ENCODE results near the gene NUDCD3. TPM values are rescaled to one million over a fixed set of nuclear protein-coding genes. Genes with fewer than 3 reads are reported as not detected.
A peak's percentile ranks its signal among the peaks of the same experiment; 100 is the strongest.
"Not testable (repeated sequence)": the region's sequence is repeated elsewhere in the genome, so short reads cannot be mapped to it uniquely, and the experiment has no call there.

NUDCD3 gene
- polyA plus RNA-seq, 3 donors: 88.7 to 90.7 (median 90.4) TPM

DNA sequence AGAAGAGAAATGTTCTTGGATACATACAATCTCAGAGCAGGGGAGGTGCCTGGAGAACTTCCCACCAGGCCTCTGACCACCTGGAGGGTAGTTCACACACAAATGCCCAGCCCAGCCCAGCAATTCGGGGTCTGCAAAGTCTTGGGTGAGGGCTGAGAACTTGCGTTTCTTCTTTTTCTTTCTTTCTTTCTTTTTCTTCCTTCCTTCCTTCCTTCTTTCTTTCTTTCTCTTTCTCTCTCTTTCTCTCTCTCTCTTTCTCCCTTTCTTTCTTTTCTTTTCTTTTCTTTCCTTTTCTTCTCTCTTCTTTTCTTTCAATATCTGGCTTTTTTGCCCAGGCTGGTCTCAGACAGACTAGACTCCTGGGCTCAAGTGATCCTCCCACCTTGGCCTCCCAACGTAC lies 28.3 kb upstream of the NUDCD3 start:
- no peak for DNase-seq (ENCODE audit: low read depth in 3 of 3, low spot score in 2 of 3)

DNA sequence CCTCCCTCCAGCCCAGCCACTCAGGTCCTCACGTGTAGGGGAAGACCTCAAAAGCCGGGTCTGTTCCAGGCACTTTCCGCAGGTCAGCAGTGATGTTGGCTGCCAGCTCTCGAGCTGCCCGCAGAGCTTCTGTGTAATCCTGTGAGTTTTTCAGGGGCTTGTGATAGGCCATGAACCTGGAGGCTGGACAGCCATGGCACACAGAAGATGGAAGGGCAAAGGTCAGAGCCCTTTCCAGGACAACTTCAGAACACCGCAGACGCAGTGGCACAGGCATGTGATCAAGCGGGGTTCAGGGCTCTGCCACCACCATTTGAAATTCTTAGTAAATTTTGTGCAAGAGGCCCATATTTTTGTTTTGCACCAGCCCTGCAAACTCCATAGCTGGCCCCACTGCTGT lies 26.7 kb upstream of the NUDCD3 start:
- no peak for DNase-seq (ENCODE audit: low read depth in 3 of 3, low spot score in 2 of 3)

- DNase-seq (ENCODE audit: low read depth in 3 of 3, low spot score in 2 of 3): no peak
Measured at GRCh38 chr7:44515590-44516268, 25.3 kb upstream of the NUDCD3 start.

DNA sequence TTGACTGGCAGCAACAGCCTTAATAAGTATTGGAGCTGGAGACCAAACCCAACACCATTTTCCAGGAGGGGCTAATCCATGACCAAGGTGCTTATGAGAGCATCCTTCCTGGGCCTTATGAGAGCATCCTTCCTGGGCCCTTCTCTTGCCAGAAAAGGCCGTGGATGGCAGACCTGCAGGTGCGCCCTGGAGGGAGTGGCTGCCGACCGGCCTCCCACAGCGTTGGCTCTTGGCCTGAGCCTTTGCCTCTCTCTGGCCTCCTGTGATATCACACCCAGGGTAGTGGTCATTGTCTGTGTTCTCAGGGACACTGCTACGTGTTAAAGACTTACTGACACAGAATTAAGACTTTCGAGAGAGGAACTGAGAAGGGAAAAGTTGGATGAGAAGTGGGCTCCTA lies 22.3 kb upstream of the NUDCD3 start:
- no peak for DNase-seq (ENCODE audit: low read depth in 3 of 3, low spot score in 2 of 3)

DNA sequence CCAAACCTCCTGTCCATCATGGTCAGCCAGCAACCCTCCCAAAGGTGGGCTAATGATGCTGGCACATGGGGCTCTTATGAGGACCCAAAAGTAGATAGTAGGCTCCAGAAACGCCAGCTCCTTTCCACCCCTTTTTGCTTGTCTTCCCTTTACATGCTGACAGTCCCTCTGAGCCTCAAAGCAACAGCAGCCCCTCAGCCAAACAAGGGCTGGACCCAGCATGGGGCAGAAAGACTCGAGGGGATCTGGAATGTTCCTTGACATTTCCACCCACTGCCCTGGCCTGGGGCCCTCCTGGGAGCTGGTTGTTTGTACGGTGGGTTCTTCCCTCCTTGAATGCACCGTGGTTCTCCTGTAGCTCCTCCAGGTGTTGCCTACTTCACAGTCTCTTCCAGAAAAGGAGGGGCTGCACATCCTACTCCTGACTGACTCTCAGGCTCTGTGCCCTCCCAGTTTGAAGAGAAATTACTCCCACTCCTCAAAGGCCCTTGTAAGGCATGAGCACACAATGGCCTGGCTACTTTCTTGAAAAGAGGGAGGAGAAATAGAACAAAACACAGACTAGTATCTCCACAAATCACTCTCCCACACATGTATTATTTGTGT lies 21.5 kb upstream of the NUDCD3 start:
- DNase-seq (ENCODE audit: low read depth in 3 of 3, low spot score in 2 of 3): no peak

- DNase-seq (ENCODE audit: low read depth in 3 of 3, low spot score in 2 of 3): no peak
Measured at GRCh38 chr7:44511236-44511635, 20.8 kb upstream of the NUDCD3 start.

GRCh38 chr7:44508328-44509030 lies 18.0 kb upstream of the NUDCD3 start:
- DNase-seq (ENCODE audit: low read depth in 3 of 3, low spot score in 2 of 3): no peak

DNA sequence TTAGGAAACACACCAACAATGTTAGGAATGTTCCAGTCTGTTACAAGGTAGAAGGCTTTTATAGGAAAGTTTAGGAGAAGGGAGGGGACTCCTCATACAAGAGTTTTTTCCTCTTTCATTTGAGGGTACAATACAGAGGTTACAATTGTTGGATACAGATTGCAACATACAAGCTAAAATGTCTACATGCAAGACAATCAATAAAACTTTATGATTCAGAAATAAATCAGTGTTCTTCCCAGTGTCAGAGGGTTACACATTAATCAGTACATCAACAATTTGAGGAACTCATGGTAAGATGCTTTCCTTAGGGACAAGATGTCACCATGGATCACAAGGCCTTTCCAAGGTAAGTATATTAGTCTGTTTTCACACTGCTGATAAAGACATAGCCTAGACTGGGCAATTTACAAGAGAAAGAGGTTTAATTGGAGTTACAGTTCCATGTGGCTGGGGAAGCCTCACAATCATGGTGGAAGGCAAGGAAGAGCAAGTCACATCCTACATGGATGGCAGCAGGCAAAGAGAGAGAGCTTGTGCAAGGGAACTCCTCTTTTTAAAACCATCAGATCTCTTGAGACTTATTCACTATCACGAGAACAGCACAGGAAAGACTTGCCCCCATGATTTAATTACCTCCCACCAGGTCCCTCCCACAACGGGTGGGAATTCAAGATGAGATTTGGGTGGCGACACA lies 16.3 kb upstream of the NUDCD3 start:
- DNase-seq (ENCODE audit: low read depth in 3 of 3, low spot score in 2 of 3): not testable (repeated sequence)

GRCh38 chr7:44505595-44505994 lies 15.1 kb upstream of the NUDCD3 start:
- no peak for DNase-seq (ENCODE audit: low read depth in 3 of 3, low spot score in 2 of 3)

- DNase-seq (ENCODE audit: low read depth in 3 of 3, low spot score in 2 of 3): no peak
Measured at GRCh38 chr7:44498230-44498954, 7.9 kb upstream of the NUDCD3 start.

DNA sequence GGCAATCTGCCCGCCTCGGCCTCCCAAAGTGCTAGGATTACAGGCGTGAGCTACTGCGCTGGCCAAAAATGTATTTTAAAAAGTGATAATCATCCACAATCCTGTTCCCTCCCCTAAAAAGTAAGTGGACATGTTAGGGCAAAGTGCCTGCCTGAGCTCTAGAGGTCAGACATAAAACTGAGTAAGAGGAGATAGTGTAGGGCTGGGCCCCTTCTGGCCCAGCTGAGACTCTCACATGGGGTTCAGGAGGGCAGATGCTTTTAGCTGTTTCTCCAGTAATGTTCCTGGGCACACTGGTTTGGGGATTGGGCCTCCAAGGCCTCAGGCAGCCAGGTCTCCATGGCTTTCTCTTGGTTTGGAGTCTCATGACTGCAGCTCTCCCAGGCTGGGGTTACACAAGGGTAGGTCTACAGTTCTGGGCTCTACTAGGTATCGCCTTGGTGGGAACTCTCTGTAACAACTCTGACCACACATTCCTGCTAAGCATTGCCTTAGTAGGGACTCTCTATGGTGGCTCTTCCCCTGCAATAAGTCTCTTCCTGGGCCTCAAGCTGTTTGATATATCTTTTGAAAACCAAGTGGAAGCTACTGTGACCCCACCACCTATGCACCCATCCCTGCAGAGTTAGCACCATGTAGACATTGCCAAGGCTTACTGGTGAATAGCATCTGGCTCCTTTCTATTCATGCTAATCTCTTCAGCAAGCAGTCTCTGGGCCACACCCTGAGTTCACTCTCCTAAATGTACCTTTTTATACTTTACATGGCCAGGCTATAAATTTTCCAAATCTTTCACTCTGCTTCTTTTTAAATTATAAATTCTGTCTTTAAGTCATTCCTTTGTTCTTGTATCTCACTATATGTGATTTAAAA lies 6.9 kb upstream of the NUDCD3 start:
- DNase-seq (ENCODE audit: low read depth in 3 of 3, low spot score in 2 of 3): no peak

- DNase-seq (ENCODE audit: low read depth in 3 of 3, low spot score in 2 of 3): no peak
Measured at GRCh38 chr7:44496385-44496784, 5.9 kb upstream of the NUDCD3 start.

DNA sequence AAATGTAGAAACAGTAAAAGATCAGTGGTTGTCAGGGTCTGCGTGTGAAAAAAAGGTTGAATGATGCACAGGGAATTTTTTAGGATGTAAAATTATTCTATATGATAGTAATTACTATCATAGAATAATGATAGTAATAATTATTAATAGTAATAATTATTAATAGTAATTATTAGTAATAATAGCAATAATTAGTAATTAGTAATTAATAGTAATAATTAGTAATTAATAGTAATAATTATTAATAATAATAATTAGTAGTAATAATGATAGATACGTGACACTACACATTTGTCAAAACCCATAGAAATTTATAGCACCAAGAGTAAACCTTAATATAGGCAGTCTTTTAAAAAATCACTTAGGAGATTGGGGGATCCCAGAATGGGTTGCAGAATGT lies 4.5 kb upstream of the NUDCD3 start:
- DNase-seq (ENCODE audit: low read depth in 3 of 3, low spot score in 2 of 3): no peak

GRCh38 chr7:44491229-44491628 lies 771 bp upstream of the NUDCD3 start:
- no peak for DNase-seq (ENCODE audit: low read depth in 3 of 3, low spot score in 2 of 3)

DNA sequence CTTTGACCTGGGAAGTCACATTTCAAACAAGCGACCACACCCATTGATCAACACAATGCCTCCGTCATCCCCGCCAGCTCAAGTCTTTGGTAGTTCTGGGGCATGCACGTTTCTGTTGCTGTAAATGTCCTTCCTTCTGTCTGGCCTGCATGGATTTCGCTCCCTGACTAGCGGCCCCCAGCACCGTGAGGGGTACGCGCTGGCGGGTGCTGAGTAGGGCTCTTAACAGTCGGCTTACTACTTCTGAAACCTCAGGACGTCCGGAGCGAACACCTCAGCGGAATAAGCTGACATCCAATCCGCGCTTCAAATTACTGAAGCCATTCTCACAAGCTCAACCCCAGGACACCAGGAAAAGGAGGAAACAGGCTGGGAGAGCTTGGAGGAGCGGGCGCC lies 505 bp downstream of the NUDCD3 start:
- DNase-seq (ENCODE audit: low read depth in 3 of 3, low spot score in 2 of 3): peak in 1 of 3 donors; percentile 12

DNA sequence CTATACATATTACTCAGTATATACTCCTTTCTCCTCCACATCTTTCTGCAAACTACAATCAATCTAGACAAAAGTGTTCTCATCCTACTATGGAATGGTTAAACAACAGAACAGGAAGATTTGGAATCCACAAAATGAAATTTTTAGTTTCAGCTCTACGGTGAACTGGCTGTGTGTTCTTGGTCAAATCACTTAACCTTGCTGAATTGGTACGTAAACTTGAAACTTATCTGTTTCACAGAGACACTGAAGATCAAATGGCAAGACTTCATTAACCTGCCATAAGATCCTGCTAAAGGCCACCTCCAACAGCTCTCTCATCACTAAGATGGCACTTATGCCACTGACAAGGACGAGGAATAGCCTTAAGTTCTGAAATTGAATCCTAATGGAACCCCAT lies 1.5 kb downstream of the NUDCD3 start:
- no peak for DNase-seq (ENCODE audit: low read depth in 3 of 3, low spot score in 2 of 3)

DNA sequence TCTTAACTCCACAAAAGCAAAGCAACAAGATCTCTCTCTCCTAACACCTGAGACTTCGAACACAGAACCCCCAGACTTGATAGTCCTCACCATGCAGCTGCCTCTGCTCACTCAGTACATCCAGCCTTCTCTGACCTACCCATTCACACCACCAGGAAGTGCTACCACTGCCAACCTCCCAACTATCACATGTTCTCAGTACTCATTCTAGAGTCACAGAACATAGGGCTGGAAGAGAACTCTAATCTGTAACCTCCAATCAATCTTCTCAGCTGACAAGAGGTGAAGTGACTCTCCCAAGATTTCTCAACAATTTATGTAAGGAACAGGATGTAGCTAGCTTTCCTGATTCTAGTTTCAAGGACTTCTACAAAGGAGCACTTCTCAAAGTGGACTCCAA lies 3.8 kb downstream of the NUDCD3 start:
- no peak for DNase-seq (ENCODE audit: low read depth in 3 of 3, low spot score in 2 of 3)

DNA sequence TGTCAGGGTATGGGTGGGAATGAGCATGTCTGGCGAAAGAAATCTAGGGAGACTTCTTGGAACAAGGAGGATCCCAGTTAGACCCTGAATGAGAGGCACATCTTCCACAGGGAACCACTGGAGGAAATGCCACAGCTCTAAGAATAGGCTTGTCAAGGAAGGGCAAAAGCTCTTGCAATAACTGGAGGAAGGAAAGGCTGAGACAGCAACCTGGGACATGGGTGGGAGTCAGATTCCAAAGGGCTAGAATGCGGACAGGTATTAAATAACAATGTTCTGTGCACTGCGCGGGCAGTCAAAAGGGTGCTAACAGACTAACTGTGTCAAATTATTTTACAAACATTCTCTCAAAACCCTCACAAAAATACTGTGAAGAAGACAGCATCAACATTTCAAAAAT lies 4.5 kb downstream of the NUDCD3 start:
- DNase-seq (ENCODE audit: low read depth in 3 of 3, low spot score in 2 of 3): no peak

- no peak for DNase-seq (ENCODE audit: low read depth in 3 of 3, low spot score in 2 of 3)
Measured at GRCh38 chr7:44484482-44485313, 5.8 kb downstream of the NUDCD3 start.

Measured in right renal cortex interstitium (tissue), 3 donors.